NCI-H460 (cell line): Measurements from ENCODE around the gene ANKFY1. TPM values are rescaled to one million over a fixed set of nuclear protein-coding genes. Genes with fewer than 3 reads are reported as not detected.

ENCODE experiments used
- DNase-seq: peaks from one replicate; pipeline ENCODE4 v3.0.0-alpha.2; 2016; ENCODE audit warnings: low read depth; ENCODE audit errors: extremely low read depth
- polyA plus RNA-seq: library from polyadenylated mRNA; depleted of rRNA; stranded (reverse); fragments of >200 nt; gene quantifications from 2 replicates; pipeline ENCODE4 v1.2.3, GENCODE V29; 2014; cell fraction: nucleus; rRNA removed
- total RNA-seq: library from RNA; depleted of rRNA; stranded (reverse); fragments of >200 nt; shearing (Covaris generic); gene quantifications from 2 replicates; pipeline ENCODE4 v1.2.3, GENCODE V29; 2014; rRNA removed

The ANKFY1 gene, protein sequence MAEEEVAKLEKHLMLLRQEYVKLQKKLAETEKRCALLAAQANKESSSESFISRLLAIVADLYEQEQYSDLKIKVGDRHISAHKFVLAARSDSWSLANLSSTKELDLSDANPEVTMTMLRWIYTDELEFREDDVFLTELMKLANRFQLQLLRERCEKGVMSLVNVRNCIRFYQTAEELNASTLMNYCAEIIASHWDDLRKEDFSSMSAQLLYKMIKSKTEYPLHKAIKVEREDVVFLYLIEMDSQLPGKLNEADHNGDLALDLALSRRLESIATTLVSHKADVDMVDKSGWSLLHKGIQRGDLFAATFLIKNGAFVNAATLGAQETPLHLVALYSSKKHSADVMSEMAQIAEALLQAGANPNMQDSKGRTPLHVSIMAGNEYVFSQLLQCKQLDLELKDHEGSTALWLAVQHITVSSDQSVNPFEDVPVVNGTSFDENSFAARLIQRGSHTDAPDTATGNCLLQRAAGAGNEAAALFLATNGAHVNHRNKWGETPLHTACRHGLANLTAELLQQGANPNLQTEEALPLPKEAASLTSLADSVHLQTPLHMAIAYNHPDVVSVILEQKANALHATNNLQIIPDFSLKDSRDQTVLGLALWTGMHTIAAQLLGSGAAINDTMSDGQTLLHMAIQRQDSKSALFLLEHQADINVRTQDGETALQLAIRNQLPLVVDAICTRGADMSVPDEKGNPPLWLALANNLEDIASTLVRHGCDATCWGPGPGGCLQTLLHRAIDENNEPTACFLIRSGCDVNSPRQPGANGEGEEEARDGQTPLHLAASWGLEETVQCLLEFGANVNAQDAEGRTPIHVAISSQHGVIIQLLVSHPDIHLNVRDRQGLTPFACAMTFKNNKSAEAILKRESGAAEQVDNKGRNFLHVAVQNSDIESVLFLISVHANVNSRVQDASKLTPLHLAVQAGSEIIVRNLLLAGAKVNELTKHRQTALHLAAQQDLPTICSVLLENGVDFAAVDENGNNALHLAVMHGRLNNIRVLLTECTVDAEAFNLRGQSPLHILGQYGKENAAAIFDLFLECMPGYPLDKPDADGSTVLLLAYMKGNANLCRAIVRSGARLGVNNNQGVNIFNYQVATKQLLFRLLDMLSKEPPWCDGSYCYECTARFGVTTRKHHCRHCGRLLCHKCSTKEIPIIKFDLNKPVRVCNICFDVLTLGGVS
- total RNA-seq: 14.5 and 15.4 TPM in 2 replicates
- polyA plus RNA-seq: 20.7 and 28.7 TPM in 2 replicates

DNA sequence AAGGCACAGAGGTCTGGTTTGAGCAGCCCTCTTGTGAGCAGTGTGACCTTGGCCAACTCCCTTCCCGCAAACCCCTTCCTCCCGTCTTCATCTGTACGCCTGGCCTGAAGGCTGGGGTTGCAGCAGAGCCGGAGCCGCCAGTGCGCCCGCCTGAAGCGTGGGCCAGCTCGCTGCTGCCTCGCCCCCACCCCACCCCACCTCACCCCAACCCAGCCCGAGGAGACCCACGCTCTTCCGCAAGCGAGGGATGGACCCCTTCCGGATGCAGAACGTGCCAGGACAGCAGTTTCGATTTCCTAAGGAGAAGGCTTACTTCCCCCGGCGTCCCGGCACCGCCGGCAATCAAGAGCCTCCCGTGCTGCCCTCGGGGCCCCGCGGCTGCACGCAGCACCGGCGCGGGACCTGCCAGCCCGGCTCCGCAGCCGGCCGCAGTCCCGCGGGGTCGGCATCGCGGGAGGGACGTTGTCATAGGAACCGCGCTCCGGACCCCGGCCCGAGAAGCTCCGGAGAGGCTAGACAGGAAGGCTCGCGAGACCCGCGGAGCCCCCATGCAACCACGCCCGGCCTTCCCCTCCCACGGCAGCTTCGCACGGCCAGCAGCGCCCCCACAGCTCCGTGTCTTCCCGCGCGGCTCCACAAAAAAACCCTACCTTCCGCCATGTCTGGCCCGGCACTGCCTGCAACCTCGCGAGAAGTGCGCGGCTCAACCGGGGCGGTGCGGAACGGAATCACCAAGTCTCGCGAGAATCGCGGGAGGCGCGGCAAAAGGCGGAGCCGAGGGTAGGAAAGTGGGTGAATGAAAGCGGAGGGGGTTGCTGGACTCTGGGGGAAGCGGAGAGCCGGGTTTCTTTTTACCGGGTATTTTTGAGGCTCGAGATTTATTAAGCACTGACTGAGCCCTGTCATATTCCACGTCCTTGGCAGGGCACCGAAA lies at the start of gene ANKFY1:
Gene ANKFY1 (minus strand): TSS at position 698 of the 934 bp plus-strand sequence. CDS start 38 bp downstream, at position 660.
- peak; percentile 91 for DNase-seq

DNA sequence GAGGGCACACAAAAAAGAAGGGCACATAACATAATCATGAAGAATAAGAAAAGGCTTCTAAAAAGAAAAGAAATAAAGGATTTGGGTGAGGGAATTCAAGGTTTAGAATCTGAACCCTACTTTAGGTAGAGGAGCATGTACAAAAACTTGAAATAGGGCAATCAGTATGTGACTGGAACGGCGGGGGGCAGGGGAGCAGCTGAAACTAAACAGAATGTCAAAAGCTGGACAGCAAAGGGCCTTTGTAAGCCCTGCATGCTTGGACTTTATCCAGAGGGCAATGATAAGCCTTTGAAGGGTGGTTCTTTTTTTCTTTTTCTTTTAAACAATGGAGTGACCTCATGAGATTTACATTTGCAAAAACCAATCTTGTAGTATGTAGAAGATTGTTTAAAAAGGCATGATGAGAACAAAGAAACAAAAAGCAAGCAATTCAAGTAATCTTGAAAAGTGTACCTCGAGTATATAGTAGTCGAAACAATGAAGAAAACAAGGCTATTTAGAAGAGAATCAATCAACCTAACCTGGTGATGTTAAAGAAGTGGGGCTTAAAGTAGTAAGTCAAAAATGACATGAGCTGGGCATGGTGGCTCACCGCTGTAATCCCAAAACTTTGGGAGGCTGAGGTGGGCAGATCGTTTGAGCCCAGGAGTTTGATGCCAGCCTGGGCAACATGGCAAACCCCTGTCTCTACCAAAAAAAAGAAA lies 46.7 kb upstream of the ANKFY1 start:
- DNase-seq: no peak

DNA sequence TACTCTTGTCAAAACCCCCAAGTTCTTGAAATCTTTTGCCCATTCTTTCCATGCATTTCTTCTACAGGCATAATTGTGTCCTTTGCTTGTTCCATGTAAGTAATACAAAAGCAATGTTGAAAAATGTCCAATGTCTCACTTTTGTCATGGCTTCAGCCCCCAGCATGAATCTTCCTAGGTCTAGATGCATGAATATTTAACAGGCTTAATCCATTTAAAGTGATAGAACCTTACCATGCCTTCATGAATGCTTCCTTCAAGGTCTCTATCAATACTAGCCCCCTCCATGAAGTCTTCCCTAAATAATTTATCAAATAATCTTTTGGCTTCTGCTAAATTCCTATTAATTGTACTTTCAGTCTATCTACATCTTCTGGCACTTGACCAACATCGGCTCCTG lies 46.1 kb upstream of the ANKFY1 start:
- no peak for DNase-seq

DNA sequence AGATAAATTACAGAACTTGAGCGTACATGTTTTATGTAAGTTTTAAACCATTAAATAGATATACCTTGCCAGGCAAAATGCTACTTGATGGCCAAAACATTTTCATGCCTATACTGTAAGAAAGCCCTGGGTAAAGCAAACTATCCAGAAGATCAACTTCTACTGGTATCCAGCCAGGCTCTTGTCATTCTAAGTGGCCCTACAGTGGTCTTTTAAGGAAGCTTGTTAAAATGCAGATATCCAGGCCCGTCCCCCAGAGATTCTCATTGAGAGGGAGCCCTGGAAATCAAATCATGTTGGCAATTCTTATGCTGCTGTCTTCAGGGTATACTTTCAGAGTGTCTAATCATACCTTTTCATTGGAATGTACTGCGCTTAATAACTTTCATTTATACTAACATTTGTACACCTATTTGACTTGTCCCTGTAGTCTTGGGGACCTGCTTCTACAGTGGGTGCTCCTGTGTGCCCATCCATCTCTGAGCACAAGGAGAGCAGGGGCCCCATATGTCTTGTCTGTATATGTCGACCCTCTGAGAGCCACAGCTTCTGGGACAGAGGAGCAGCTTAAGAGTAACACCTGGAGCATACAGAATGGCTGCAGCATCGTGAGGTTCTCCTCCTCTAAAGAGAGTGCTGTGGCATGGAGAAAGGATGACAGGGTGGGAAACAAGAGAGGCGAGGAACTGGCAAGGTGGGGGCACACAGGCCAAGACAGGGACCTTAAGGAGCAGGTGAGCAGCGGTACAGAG lies 43.6 kb upstream of the ANKFY1 start:
- DNase-seq: no peak

DNA sequence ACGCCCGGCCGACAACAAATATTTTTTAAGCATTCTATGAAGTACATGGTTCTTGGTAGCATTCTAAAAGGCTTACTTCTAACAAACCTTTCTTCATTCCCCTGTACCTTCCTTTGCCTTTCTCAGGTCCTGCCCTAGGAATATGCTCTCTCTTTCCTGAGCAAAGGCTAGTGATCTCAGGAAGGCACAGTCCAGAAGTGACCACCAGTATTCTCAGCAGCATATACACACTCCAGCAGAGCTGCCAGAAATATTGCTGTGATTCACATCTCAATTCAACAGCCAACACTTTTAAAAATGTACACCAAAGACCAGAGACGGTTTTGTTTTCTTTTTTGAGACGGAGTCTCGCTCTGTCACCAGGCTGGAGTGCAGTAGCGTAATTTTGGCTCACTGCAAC lies 41.4 kb upstream of the ANKFY1 start:
- DNase-seq: no peak

DNA sequence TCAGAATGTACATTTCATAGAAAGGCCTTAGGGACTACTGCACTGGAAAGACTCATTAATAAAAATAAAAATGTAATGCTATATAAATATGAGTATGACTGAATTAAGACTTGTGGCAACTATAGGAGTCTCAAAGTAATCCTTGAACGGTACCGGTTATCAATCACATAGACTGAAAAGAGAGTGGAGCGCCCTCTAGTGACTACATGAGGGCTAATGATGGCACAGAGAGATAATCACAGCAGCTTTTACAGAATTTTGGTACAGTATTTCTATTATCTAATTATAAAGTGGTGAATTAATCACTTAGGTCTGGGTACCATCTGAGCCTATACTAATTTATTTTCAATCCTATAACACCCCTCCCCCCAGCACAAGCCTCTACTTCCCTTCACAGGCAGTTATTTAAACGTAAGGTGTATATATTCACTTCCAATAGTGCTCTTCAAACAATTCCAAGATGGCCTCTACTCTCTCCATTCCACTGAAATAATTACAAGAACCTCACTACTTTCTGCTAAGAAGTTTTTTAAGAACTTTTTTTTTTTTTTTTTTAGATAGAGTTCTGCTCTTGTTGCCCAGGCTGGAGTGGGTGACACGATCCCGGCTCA lies 40.7 kb upstream of the ANKFY1 start:
- peak; percentile 45 for DNase-seq

DNA sequence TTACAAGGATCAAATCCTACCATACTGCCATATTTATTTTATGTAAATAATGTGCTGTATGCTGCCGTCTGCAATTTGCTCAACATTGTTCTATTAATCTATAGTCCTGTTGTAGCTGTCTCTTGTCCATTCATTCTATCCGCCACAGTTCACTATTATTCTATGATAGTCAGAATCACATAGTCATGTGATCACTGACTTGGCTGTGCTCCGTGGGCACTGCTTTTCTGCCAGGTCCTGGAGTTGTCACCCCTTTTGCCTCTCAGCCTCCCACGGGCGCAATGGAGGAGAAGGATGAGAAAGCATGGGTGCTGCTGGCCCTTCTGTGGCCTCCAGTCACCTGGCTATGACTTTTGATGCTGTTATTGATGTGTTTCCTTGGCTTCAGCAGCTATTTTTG lies 37.3 kb upstream of the ANKFY1 start:
- no peak for DNase-seq

DNA sequence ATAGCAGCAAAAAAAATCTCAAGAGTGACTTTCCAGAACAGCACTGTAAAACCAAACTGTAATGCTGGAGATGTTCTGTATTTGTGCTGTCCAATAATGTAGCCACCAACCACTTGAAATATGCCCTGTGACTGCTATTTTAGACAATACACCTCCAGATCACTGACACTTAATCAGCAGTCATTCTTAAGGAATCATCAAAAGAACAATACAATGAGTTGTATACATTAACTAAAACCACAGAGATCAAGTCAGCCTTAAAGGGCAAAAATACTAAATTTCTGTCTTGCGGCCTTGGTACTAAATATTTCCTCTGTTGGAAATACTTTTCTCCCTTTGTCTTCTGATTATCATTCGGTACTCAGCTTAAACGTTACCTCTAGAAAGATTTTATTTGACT lies 33.6 kb upstream of the ANKFY1 start:
- no peak for DNase-seq

DNA sequence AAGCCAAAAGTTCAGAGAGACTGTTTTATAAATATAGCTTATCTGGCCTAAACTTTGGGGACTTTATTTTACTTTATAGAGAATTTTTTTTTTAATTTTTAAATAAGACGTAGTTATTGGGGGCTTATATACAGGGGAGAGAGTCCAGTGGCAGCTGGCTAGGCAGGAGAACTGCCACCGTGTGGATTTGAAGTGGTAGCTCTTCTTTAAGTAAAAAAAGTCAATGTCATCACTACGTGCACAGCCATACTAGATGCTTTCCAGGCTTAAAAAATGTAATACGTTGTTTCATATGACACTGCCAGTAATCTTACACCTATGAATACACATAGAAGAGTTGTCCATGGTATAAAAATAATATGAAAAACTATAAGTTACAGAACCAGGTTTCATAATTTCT lies 31.9 kb upstream of the ANKFY1 start:
- no peak for DNase-seq

DNA sequence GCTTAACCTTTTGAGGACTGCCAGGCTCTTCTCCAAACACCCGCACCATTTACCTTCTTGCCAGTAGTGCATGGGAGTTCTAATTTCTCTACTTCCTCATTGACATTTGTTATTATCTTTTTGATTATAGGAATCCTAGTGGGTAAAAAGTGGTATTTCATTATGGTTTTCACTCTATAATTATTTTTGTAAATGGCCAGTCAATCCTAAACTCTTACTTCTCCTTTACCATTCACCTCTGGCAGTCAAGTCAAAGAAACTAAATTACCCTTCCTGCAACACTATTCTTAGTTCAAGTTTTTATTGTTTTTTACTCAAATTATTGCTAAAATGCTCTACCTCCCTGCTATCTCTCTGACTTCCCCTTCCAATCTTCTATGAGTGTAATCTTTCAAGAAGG lies 29.8 kb upstream of the ANKFY1 start:
- no peak for DNase-seq

DNA sequence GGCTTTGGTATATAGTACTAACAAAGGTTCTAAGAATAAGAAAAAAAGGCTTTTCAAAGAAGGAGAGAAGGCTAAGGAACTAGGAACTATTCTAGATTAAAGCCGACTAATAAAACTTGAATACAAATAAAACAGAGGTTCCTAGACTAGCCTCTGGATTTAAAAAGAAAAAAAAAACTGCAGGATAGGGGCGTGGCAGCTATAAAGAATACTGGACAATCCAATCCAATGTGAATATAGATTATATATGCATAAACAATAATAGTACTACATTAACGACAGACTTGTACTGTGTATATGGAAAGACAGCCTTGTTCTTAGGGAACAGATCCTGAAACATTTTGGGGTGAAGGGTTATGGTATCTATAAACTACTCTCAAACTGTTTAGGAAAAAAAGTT lies 23.9 kb upstream of the ANKFY1 start:
- DNase-seq: no peak

DNA sequence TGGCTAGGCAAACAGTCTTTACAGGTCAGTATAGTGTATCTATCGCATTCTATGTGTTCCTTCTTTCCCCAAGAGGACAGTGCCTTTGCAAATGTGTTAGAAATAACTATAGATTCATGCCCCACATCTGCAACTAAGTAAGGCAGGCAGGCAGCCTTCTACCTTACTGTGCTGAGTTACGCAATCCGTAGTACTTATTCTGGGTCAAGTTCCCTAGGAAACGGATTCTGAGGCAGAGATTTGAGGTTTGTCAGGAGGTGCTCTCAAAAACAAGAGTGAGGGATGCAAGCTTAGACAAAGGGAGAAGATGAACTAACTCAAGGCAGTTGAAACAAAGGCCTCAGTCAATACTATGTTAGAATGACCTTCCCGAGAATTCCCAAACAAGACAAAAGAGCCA lies 12.7 kb upstream of the ANKFY1 start:
- no peak for DNase-seq

DNA sequence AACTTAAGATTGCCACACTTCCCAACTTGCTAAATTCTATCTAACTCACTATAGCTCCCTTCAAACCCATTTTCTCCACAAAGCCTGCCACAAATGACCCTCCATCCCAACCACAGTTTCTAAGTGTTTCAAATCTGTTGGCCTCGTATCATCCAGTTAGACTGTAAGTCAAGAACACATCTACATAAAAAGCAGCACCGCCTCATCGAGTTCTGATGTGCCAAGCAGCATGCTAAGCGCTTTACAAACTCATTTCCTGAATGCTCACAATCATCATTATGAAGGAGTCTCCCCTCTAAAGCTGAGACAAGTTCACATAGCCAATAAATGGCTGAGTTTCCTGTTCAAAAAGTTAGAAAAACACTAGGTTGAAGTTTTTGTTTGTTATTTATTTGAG lies 9.2 kb upstream of the ANKFY1 start:
- no peak for DNase-seq

DNA sequence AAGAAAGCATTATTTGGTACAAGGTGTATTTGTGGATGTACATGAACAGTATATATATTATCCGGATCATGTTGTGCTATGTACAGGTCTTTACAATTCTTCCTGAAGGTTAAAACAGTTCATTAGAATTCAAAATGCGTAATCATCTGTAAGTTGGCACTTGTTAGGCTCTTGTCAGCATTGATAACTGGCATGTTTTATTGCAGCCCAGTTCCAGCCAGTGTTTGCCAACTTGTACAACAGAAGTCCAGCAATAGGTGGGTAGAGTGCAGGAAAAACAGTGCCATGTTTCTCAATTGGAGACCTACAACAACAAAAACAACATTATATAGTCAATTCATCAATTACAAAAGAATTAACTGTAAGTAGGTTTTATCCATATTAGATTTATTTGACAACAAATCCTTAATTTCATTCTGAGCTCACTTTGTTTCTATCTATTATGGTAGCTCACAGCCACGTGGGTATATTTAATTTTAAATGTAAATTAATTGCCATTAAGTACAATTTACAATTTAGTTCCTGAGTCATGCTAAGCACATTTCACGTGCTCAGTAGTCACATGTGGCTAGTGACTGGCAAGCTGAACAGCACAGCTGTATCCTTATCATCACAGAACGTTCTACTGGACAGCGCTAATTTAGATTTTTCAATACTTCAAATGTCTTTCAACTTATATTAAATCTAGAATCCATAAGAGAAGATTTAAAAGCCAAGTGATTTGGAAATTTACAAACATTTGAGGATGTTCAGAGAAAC lies 8.6 kb upstream of the ANKFY1 start:
- DNase-seq: no peak

DNA sequence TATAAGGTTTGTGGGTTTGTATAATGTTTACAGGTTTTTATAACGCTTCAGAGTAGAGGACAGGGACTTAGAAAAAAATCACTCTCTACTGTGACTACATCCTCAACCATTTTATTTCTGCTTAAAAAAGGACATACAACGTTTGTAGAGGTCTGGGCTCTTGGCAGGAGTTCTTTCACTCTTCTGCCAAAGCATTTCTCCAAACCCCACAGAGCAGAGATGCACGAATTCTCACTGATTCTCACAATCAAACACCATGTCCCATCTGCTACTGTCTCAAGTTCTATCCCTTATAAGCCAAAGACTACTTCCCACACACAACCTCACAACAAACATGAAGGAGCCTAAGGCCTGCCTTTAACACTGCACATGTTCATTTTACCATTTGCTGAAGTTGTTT lies 7.0 kb upstream of the ANKFY1 start:
- DNase-seq: no peak

DNA sequence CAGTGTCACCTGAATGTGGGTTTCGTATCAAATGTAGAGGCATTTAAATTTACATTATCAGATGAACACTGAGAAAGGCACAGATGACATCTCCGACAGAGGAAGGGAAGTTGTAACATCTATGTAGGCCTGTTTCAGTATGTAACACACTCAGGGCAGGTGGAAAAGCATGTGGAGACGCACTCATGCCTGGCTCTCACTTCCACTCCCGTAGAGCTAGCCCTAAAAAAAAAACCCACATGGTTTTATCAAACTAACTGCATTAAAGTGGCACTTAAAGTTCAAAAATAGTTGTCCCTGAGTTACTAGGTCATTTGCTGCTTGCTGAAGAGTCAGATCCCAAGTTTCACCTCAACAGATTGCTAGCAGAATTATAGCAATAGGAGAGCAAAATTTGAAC lies 6.1 kb upstream of the ANKFY1 start:
- no peak for DNase-seq

DNA sequence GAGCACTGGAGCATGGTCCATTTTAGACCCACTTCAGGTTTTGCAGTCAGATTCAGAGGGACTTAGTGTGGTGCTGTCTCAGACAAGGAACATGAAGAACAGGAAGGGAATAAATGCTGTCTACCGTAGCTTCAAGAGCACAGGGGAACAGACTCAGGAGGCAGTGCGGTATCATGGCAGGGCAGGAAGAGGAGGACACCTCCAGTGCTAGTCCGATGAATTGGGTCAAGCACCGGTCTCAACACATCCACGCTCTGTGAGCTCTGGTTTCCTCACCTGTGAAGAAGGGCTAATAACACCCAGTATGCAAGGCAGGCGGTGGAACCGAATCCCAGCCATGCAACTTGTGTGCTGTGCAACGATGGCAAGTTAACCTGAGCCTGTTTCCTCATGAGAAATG lies 3.6 kb upstream of the ANKFY1 start:
- no peak for DNase-seq

DNA sequence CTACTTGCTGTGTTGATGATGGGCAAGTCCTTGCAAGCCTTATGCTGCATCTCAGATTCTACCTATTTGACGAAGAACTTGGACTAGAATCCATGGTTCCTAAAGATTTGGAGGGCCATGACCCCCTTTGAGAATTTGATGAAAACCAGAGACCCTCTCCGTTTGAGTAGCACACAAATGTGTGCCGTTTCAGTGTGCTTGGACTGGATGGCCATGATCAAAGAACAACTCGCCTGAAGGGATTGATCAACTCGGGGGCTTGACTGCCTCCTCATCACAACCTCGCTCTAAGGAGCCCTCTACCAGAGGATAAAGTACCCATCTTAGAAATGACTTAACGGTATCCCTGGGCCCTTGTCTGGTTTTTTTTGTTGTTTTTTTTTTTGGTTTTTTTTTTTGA lies 2.8 kb upstream of the ANKFY1 start:
- no peak for DNase-seq
